Measurements from ENCODE around the gene BLOC1S5. TPM values are rescaled to one million over a fixed set of nuclear protein-coding genes. Genes with fewer than 3 reads are reported as not detected.
"Not testable (repeated sequence)": the region's sequence is repeated elsewhere in the genome, so short reads cannot be mapped to it uniquely, and the experiment has no call there.

Gene BLOC1S5
- total RNA-seq, 1 donor from 2014 or later: 10.7 TPM

DNA sequence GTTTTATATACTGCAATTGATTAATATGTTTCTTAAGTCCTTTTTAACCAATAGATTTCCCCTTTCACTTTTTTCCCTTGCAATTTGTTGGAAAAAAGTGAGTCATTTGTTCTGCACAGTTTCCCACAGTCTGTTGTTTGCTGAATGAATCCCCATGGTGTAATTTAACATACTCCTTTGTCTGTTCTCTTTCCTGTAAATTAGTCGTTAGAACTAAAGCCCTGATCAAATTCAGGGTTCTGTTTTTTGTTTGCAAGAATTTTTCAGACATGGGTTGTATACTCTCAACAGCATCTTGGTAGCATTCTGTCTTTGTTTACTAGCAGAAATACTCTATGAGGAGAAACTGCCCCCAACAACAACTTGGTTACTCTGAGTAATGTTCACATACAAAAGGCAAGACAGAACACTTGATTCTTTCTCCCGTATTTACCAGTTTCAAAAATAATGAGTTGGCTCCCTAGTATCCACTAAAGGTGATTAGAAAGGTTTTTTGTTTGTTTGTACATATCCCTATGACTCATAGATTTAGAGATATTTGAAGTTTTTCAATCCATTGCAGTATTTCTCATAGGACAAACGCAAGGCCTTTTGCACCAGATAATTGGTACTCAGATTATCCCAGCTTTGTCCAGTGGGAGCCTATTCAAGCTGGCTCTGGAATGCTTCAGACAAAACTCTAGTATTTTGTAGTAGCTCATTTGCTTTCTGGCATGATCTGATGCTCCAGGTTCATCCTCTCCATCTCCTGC, 16.5 kb downstream of the BLOC1S5 start:
- no peak overlapping the region for H3K27ac ChIP-seq
- no peaks in the 10 kb centered on the region for H3K9me3 ChIP-seq
- DNase-seq (no peak), ATAC-seq (no peak)
- no peaks in the 10 kb centered on the region for H3K36me3 ChIP-seq
- H3K4me3 ChIP-seq: no peak overlapping the region
- TF ChIP-seq, protein P1, sequence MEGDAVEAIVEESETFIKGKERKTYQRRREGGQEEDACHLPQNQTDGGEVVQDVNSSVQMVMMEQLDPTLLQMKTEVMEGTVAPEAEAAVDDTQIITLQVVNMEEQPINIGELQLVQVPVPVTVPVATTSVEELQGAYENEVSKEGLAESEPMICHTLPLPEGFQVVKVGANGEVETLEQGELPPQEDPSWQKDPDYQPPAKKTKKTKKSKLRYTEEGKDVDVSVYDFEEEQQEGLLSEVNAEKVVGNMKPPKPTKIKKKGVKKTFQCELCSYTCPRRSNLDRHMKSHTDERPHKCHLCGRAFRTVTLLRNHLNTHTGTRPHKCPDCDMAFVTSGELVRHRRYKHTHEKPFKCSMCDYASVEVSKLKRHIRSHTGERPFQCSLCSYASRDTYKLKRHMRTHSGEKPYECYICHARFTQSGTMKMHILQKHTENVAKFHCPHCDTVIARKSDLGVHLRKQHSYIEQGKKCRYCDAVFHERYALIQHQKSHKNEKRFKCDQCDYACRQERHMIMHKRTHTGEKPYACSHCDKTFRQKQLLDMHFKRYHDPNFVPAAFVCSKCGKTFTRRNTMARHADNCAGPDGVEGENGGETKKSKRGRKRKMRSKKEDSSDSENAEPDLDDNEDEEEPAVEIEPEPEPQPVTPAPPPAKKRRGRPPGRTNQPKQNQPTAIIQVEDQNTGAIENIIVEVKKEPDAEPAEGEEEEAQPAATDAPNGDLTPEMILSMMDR (IDR thresholded peaks at IDR 0.05): no peak
- H3K4me1 ChIP-seq: no peaks in the 10 kb centered on the region
- no peaks in the 10 kb centered on the region for H3K27me3 ChIP-seq
- intact Hi-C loops (cut with DNase I): no loop called here

DNA sequence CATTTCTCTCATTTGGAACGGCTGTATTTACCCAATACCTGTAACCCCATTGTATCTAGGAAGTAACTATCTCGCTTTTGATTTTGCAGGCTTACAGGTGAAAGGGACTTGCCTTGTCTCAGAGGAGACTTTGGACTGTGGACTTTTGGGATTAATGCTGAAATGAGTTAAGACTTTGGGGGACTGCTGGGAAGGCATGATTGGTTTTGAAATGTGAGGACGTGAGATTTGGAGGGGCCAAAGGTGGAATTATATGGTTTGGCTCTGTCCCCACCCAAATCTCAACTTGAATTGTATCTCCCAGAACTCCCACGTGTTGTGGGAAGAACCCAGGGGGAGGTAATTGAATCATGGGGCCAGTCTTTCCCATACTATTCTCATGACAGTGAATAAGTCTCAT, 18.4 kb downstream of the BLOC1S5 start:
- H3K4me3 ChIP-seq; intact Hi-C loops (cut with DNase I); ATAC-seq; H3K4me1 ChIP-seq; H3K27ac ChIP-seq; DNase-seq; H3K9me3 ChIP-seq; H3K27me3 ChIP-seq; H3K36me3 ChIP-seq: not testable (repeated sequence)

DNA sequence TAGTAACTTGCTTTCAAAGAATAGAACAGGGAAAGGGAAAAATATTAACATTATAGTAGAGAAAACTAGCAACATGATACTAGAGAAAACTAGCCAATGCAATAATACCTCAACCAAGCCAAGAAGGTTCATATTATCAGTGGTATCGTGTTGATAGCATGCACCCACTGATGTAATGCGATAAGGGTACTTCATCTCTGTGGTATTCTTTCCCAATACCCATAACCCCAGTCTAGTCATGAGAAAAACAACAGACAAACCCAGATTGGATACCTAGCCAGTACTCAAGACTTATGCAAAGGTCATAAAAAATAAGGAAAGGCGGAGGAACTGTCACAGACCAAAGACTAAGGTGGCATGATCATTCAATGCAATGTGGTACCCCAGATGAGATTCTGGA, 21.0 kb downstream of the BLOC1S5 start:
- DNase-seq (no peak), ATAC-seq (no peak)
- Histone ChIP-seq H3K4me1 (no peaks in the 10 kb centered on the region), H3K4me3 (no peak overlapping the region), H3K9me3 (no peaks in the 10 kb centered on the region), H3K27ac (no peak overlapping the region), H3K36me3 (peaks cover 14% of the 10 kb centered on the region), H3K27me3 (no peaks in the 10 kb centered on the region)
- intact Hi-C loops (cut with DNase I): no loop called here
- TF ChIP-seq, protein P1 (IDR thresholded peaks at IDR 0.05): no peak

DNA sequence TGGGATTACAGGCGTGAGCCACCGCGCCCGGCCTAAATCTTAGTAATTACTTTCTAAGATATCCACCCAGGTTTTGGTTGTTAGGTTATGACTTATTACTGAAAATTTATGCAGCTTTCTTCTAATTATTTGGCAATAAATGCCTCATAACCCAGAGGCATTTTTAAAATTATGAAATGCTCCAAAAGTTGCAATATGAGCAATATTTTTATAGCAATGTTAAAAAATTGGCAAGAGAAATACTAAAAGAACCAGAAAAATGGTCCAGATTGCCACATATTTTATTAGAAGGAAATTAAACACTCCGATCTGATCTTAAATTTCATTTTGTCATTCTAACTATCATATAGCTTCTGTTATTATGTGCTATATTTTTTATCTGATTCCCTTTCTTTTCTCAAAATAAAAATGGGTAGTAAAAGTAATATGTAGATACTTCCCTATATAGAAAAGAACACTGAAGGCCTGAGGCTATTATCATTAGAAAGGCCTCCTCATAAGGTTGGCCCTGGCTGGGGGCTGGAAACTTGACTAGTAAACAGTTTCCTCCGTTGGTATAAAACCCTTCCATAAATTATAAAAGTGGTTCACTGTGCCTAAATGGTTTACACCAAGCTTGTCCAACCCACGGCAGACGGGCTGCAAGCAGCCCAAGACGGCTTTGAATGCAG, 22.1 kb downstream of the BLOC1S5 start:
- H3K27me3 ChIP-seq: no peaks in the 10 kb centered on the region
- no peak overlapping the region for H3K4me3 ChIP-seq
- intact Hi-C loops (cut with DNase I): no loop called here
- H3K9me3 ChIP-seq: no peaks in the 10 kb centered on the region
- no peak overlapping the region for H3K27ac ChIP-seq
- TF ChIP-seq, protein P1 (IDR thresholded peaks at IDR 0.05): no peak
- peaks cover 14% of the 10 kb centered on the region for H3K36me3 ChIP-seq
- ATAC-seq (no peak), DNase-seq (no peak)
- H3K4me1 ChIP-seq: no peaks in the 10 kb centered on the region

DNA sequence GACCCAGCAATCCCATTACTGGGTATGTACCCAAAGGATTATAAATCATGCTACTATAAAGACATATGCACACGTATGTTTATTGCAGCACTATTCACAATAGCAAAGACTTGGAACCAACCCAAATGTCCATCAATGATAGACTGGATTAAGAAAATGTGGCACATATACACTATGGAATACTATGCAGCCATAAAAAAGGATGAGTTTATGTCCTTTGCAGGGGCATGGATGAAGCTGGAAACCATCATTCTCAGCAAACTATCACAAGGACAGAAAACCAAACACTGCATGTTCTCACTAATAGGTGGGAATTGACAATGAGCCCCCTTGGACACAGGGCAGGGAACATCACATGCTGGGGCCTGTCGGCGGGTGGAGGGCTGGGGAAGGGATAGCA, 30.1 kb downstream of the BLOC1S5 start:
- H3K36me3 ChIP-seq; DNase-seq; intact Hi-C loops (cut with DNase I); ATAC-seq; H3K9me3 ChIP-seq; H3K27ac ChIP-seq; H3K4me1 ChIP-seq; H3K27me3 ChIP-seq; H3K4me3 ChIP-seq: not testable (repeated sequence)

DNA sequence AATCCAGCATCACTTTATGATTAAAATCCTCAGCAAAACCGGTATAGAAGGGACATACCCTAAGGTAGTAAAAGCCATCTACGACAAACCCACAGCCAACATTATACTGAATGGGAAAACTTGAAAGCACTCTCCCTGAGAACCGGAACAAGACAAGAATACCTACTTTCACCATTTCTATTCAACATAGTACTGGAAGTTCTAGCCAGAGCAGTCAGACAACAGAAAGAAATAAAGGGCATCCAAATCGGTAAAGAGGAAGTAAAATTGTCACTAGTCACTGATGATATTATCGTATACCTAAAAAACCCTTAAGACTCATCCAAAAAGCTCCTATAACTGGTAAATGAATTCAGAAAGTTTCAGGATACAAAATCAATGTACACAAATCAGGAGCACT, 33.3 kb downstream of the BLOC1S5 start:
- Histone ChIP-seq H3K27ac (no peak overlapping the region), H3K9me3 (no peaks in the 10 kb centered on the region), H3K27me3 (no peaks in the 10 kb centered on the region), H3K4me1 (peaks cover 6% of the 10 kb centered on the region), H3K4me3 (no peak overlapping the region), H3K36me3 (no peaks in the 10 kb centered on the region)
- intact Hi-C loops (cut with DNase I): no loop called here
- ATAC-seq (no peak), DNase-seq (no peak)
- TF ChIP-seq, protein P1 (IDR thresholded peaks at IDR 0.05): no peak

Measured in upper lobe of right lung (tissue), 1 donor.